Ramos (cell line): ENCODE measurements around the gene TSPAN5.
"Not testable (repeated sequence)": the region's sequence is repeated elsewhere in the genome, so short reads cannot be mapped to it uniquely, and the experiment has no call there.

ENCODE experiments used
- in situ Hi-C: fragments of 300-500 bp; cut with MboI; formaldehyde crosslinking; loops from one replicate; pipeline ENCODE4 v1.14.3; 2022; ENCODE audit warnings: low sequenced_read_pairs; ENCODE audit not compliant: unreplicated experiment

Gene TSPAN5

GRCh38 chr4:98479590-98479989 is 178.8 kb downstream of the TSPAN5 start:
- in situ Hi-C loops, result not testable (repeated sequence)

- in situ Hi-C loops, result no loop called here
These were observed 181.5 kb downstream of the TSPAN5 start for GRCh38 chr4:98476891-98477290.

DNA sequence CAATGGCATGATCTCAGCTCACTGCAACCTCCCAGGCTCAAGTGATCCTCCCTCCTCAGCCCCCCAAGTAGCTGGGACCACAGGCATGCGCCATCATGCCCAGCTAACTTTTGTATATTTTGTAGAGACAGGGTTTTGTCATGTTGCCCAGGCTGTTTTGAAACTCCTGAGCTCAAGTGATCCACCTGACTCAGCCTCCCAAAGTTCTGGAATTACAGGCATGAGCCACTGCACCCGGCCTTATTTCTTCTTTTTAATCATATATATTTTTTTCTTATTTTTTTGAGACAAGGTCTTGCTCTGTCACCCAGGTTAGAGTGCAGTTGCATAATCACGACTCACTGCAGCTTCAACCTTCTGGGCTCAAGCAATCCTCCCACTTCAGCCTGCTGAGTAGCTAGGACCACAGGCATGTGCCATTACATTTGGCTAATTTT is 184.0 kb downstream of the TSPAN5 start:
- in situ Hi-C loops, result no loop called here

DNA sequence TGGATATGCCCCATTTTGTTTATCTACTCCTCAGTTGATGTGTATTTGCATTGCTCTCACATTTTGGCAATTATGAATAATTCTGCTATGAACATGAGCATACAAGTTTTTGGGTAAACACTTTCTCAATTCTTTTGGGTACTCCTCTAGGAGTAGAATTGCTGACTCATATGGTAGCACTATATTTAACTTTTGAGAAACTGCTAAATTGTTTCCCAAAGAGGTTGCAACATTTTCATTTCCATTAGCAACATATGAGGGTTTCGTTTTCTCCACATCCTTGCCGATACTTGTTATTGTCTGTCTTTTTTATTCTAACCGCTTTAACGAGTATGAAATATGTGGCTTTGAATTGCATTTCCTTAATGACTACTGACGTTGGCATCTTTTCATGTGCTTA is 185.4 kb downstream of the TSPAN5 start:
- in situ Hi-C loops, result no loop called here

GRCh38 chr4:98470831-98471230 is 187.6 kb downstream of the TSPAN5 start:
- in situ Hi-C loops, result no loop called here

GRCh38 chr4:98470366-98470765 is 188.0 kb downstream of the TSPAN5 start:
- in situ Hi-C loops, result no loop called here

GRCh38 chr4:98469771-98470170 is 188.6 kb downstream of the TSPAN5 start:
- in situ Hi-C loops, result no loop called here

DNA sequence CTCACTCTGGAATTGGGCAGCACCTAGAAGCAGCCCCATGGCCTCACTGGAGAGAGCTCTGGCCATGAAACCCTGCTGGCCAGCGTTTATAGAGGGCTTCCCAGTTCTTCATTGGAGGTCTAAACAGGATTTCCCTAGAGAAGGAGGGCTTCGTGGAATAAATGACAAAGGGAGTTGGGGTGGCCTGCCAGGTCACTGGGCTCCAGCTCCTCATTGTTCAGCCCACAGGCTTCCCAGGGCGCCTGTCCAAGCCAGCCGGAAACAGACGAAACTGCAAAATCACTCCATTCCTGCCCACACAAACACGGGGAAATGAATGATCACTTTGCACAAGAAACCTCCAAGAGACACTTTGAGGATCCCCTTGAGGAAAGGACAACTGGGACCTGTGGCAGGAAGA is 189.7 kb downstream of the TSPAN5 start:
- in situ Hi-C loops, result no loop called here

DNA sequence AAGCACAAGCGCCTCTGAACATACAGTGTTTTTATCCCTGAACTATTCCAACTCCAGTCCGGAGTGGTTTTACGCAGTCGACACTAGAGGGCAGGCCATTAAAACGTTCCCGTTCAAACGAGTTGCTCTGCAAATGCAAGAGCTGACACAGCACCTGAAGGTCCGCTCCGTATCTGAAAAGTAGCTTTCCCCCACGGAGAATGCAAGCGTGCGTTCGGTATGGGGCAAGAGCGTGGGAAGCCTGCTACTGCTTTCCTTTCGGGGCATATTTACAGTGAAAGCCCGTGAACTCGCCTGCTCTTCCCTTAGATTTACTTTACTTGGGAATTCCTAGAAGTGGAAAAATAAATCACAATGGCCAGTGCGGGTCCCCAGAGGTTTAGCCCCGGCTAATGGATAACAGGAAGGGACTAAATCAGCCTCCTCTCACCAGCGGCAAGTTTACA is 190.8 kb downstream of the TSPAN5 start:
- in situ Hi-C loops, result no loop called here

DNA sequence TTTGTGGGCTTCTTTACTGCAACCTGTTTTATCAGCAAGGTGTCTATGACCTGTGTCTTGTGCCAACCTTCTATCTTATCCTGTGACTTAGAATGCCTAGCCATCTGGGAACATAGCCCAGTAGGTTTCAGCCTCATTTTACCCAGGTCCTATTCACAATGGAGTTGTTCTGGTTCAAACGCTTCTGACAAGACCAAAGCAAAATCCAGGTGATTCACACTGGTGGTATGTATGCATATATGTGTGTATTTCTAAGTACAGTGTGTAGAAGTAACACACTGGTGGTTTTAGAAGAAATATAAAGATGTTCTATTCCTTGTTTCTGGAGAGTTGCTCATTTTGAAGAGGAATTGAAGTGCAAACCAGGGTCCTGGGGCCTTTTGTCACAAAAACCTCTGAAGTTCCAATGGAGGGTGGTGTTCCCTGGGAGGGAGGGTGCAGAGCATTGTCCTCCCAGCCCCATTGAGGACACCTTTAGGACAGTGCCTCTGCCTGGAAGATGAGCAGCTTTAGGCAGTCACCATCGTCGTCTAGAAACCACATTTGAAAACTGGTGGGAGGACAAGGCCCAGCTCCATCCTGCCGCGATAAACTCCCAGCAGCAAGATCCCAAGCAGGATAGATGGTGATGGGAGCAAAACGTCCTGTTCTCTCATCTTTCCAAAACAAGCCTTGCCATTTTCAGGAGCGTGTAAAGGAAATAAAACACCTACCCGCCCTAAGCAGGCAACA is 191.4 kb downstream of the TSPAN5 start:
- in situ Hi-C loops, result no loop called here

- in situ Hi-C loops, result no loop called here
These were observed 195.9 kb downstream of the TSPAN5 start for GRCh38 chr4:98462487-98462886.

DNA sequence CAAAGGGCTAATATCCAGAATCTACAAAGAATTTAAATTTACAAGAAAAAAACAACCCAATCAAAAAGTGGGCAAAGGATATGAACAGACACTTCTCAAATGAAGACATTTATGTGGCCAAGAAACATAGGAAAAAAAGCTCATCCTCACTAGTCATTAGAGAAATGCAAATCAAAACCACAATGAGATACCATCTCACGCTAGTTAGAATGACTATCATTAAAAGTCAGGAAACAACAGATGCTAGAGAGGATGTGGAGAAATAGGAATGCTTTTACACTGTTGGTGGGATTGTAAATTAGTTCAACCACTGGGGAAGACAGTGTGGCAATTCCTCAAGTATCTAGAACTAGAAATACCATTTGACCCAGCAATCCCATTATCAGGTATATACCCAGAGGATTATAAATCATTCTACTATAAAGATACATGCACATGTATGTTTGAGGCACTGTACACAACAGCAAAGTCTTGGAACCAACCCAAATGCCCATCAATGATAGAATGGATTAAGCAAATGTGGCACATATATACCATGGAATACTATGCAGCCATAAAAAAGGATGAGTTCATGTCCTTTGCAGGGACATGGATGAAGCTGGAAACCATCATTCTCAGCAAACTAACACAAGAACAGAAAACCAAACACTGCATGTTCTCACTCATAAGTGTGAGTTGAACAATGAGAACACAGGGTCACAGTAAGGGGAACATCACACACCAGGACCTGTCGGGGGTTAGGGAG is 197.1 kb downstream of the TSPAN5 start:
- in situ Hi-C loops, result not testable (repeated sequence)

DNA sequence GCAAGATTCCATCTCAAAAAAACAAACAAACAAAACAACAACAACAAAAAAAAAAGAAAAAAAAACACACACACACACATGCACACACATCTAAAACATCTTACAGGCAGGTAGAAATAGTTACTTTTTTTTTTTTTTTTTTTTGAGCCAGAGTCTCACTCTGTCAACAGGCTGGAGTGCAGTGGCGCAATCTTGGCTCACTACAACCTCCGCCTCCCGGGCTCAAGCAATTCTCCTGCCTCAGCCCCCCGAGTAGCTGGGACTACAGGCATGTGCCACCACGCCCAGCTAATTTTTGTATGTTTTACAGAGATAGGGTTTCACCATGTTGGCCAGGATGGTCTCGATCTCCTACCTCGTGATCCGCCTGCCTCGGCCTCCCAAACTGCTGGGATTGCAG is 201.0 kb downstream of the TSPAN5 start:
- in situ Hi-C loops, result not testable (repeated sequence)

GRCh38 chr4:98452091-98452490 is 206.3 kb downstream of the TSPAN5 start:
- in situ Hi-C loops, result no loop called here

DNA sequence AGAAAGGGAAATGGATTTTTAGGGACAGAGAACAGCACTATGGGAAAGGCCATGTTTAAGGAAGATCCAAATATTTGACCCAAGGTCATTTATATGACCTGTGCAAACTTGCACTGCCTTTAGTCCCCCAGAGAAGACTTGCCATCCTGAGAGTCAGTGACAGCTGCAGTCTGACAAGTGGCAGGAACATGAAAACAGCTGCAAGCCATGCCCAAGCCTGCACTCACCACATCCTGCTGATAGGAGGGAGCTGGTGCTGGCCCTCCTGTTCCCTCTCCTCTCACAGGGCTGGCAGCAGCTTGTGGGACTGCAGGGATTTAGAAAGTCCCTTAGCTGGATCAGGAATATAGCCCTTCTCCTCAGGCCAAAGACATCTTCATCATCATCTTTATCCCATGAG is 209.5 kb downstream of the TSPAN5 start:
- in situ Hi-C loops, result no loop called here

- in situ Hi-C loops, result no loop called here
These were observed 210.8 kb downstream of the TSPAN5 start for GRCh38 chr4:98447648-98448047.

GRCh38 chr4:98446499-98447375 is 211.7 kb downstream of the TSPAN5 start:
- in situ Hi-C loops, result no loop called here

- in situ Hi-C loops, result no loop called here
These were observed 214.0 kb downstream of the TSPAN5 start for GRCh38 chr4:98444371-98444770.

GRCh38 chr4:98434816-98435215 is 223.6 kb downstream of the TSPAN5 start:
- in situ Hi-C loops, result no loop called here

GRCh38 chr4:98433691-98434090 is 224.7 kb downstream of the TSPAN5 start:
- in situ Hi-C loops, result no loop called here
